ENCODE data around the gene EFL1.
"Not testable (repeated sequence)": the region's sequence is repeated elsewhere in the genome, so short reads cannot be mapped to it uniquely, and the experiment has no call there.

DNA sequence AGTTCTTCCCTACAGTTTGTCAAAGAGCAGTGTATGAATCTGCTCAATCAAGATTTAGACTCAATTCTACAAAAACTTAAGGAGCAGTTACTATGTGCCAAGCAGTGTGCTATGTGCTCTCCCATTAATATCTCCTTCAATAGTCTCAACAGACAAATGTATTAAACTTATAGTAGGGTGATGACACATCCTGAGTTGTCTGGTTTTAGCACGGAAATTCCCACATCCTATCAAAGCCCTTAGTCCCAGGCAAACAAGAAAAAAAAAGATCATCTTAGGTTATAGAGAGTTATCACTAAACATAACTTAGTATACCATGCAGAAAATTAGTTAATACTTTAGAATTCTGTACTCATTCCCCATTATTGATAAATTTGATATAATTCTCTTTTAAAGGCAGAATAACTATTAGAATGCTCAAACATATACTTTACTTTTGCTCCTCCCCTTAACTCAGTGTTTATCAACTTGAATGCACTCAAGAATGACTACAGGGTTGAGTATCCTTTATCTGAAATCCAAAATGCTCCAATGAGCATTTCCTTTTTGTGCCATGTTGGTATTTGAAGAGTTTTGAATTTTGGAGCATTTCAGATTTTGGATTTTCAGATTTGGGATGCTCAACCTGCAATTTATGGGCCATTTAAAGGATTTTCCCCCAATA lies 20.6 kb downstream of the EFL1 start:
- TF ChIP-seq RAD21 (IDR thresholded peaks at IDR 0.05); TAF1 (conservative IDR thresholded peaks at IDR 0.05); JUND (IDR thresholded peaks at IDR 0.05); SP1 (IDR thresholded peaks at IDR 0.05); FOXA2 (IDR thresholded peaks at IDR 0.05); RXRA (IDR thresholded peaks at IDR 0.05); EGR1 (IDR thresholded peaks at IDR 0.05; ENCODE audit: low read depth in 2 of 2); FOXA1 (IDR thresholded peaks at IDR 0.05); HNF4A (conservative IDR thresholded peaks at IDR 0.05); GABPA (IDR thresholded peaks at IDR 0.05 in 1 of 2, conservative IDR thresholded peaks at IDR 0.05 in 1 of 2): not testable (repeated sequence)
- TF ChIP-seq, protein P1, sequence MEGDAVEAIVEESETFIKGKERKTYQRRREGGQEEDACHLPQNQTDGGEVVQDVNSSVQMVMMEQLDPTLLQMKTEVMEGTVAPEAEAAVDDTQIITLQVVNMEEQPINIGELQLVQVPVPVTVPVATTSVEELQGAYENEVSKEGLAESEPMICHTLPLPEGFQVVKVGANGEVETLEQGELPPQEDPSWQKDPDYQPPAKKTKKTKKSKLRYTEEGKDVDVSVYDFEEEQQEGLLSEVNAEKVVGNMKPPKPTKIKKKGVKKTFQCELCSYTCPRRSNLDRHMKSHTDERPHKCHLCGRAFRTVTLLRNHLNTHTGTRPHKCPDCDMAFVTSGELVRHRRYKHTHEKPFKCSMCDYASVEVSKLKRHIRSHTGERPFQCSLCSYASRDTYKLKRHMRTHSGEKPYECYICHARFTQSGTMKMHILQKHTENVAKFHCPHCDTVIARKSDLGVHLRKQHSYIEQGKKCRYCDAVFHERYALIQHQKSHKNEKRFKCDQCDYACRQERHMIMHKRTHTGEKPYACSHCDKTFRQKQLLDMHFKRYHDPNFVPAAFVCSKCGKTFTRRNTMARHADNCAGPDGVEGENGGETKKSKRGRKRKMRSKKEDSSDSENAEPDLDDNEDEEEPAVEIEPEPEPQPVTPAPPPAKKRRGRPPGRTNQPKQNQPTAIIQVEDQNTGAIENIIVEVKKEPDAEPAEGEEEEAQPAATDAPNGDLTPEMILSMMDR (IDR thresholded peaks at IDR 0.05; ENCODE audit: low read depth, low read length, missing input control): not testable (repeated sequence)
- TF ChIP-seq, protein P2, sequence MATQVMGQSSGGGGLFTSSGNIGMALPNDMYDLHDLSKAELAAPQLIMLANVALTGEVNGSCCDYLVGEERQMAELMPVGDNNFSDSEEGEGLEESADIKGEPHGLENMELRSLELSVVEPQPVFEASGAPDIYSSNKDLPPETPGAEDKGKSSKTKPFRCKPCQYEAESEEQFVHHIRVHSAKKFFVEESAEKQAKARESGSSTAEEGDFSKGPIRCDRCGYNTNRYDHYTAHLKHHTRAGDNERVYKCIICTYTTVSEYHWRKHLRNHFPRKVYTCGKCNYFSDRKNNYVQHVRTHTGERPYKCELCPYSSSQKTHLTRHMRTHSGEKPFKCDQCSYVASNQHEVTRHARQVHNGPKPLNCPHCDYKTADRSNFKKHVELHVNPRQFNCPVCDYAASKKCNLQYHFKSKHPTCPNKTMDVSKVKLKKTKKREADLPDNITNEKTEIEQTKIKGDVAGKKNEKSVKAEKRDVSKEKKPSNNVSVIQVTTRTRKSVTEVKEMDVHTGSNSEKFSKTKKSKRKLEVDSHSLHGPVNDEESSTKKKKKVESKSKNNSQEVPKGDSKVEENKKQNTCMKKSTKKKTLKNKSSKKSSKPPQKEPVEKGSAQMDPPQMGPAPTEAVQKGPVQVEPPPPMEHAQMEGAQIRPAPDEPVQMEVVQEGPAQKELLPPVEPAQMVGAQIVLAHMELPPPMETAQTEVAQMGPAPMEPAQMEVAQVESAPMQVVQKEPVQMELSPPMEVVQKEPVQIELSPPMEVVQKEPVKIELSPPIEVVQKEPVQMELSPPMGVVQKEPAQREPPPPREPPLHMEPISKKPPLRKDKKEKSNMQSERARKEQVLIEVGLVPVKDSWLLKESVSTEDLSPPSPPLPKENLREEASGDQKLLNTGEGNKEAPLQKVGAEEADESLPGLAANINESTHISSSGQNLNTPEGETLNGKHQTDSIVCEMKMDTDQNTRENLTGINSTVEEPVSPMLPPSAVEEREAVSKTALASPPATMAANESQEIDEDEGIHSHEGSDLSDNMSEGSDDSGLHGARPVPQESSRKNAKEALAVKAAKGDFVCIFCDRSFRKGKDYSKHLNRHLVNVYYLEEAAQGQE (IDR thresholded peaks at IDR 0.05): not testable (repeated sequence)
- TF ChIP-seq, protein P3, sequence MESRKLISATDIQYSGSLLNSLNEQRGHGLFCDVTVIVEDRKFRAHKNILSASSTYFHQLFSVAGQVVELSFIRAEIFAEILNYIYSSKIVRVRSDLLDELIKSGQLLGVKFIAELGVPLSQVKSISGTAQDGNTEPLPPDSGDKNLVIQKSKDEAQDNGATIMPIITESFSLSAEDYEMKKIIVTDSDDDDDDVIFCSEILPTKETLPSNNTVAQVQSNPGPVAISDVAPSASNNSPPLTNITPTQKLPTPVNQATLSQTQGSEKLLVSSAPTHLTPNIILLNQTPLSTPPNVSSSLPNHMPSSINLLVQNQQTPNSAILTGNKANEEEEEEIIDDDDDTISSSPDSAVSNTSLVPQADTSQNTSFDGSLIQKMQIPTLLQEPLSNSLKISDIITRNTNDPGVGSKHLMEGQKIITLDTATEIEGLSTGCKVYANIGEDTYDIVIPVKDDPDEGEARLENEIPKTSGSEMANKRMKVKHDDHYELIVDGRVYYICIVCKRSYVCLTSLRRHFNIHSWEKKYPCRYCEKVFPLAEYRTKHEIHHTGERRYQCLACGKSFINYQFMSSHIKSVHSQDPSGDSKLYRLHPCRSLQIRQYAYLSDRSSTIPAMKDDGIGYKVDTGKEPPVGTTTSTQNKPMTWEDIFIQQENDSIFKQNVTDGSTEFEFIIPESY (IDR thresholded peaks at IDR 0.05): not testable (repeated sequence)
- TF ChIP-seq, protein P4, sequence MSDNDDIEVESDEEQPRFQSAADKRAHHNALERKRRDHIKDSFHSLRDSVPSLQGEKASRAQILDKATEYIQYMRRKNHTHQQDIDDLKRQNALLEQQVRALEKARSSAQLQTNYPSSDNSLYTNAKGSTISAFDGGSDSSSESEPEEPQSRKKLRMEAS (IDR thresholded peaks at IDR 0.05): not testable (repeated sequence)

Data from liver (tissue), 3 donors.